HG03469 (cell line): ENCODE data around the gene PRH2.

Source experiments
- ATAC-seq: cut with Tn5 transposase; IDR thresholded peaks from one replicate; pipeline ENCODE4 v1.9.1; 2021; ENCODE audit warnings: mild to moderate bottlenecking, moderate library complexity, moderate number of reproducible peaks; ENCODE audit not compliant: unreplicated experiment

Gene PRH2

GRCh38 chr12:10959804-10960203 is 30.8 kb downstream of the PRH2 start:
- ATAC-seq = no peak

GRCh38 chr12:10960211-10960610 is 31.2 kb downstream of the PRH2 start:
- no peak for ATAC-seq

GRCh38 chr12:10965476-10965875 is 36.4 kb downstream of the PRH2 start:
- ATAC-seq = no peak

GRCh38 chr12:10966314-10966713 is 37.3 kb downstream of the PRH2 start:
- ATAC-seq = no peak

- ATAC-seq = no peak
These were observed 38.4 kb downstream of the PRH2 start for GRCh38 chr12:10967409-10967808.

GRCh38 chr12:10968765-10969456 is 39.9 kb downstream of the PRH2 start:
- no peak for ATAC-seq

GRCh38 chr12:10974965-10975364 is 45.9 kb downstream of the PRH2 start:
- no peak for ATAC-seq

GRCh38 chr12:10982244-10982643 is 53.2 kb downstream of the PRH2 start:
- no peak for ATAC-seq
